ENCODE results near the gene SND1. TPM values are rescaled to one million over a fixed set of nuclear protein-coding genes. Genes with fewer than 3 reads are reported as not detected.

The SND1 gene
- total RNA-seq, 4 donors from 2014 or later: 55.5 to 305 (median 80.1) TPM

- TF ChIP-seq CTCF (IDR thresholded peaks at IDR 0.05): no peak
- TF ChIP-seq POLR2A (IDR thresholded peaks at IDR 0.05): no peak
- Histone ChIP-seq H3K9me3 (no peaks in the 10 kb centered on the region), H3K27ac (no peak overlapping the region), H3K4me3 (no peak overlapping the region), H3K36me3 (no peaks in the 10 kb centered on the region), H3K4me1 (peaks cover 0 to 18% (median 0%) of the 10 kb centered on the region in 4 donors), H3K27me3 (no peaks in the 10 kb centered on the region)
- DNase-seq: no peak
Measured at GRCh38 chr7:127914693-127915092, 262.7 kb downstream of the SND1 start.

GRCh38 chr7:127916735-127917134, 264.7 kb downstream of the SND1 start:
- no peaks in the 10 kb centered on the region for H3K27me3 ChIP-seq

GRCh38 chr7:127918130-127918529, 266.1 kb downstream of the SND1 start:
- Histone ChIP-seq H3K36me3 (no peaks in the 10 kb centered on the region), H3K4me1 (peaks cover 0 to 9% (median 0%) of the 10 kb centered on the region in 4 donors), H3K27ac (no peak overlapping the region), H3K9me3 (no peaks in the 10 kb centered on the region), H3K4me3 (no peak overlapping the region), H3K27me3 (no peaks in the 10 kb centered on the region)
- DNase-seq: no peak
- TF ChIP-seq POLR2A (IDR thresholded peaks at IDR 0.05) (no peak), CTCF (IDR thresholded peaks at IDR 0.05) (no peak)

More at GRCh38 chr7:127916735-127917134, 264.7 kb downstream of the SND1 start:
- no peak overlapping the region for H3K27ac ChIP-seq
- no peak overlapping the region for H3K4me3 ChIP-seq
- no peaks in the 10 kb centered on the region for H3K9me3 ChIP-seq
- H3K36me3 ChIP-seq: no peaks in the 10 kb centered on the region
- TF ChIP-seq POLR2A (IDR thresholded peaks at IDR 0.05): no peak
- no peak for TF ChIP-seq CTCF (IDR thresholded peaks at IDR 0.05)
- peaks cover 0 to 14% (median 0%) of the 10 kb centered on the region in 4 donors for H3K4me1 ChIP-seq
- DNase-seq: no peak

GRCh38 chr7:127920787-127921438, 268.9 kb downstream of the SND1 start:
- H3K9me3 ChIP-seq: no peaks in the 10 kb centered on the region
- TF ChIP-seq CTCF (IDR thresholded peaks at IDR 0.05) (no peak), POLR2A (IDR thresholded peaks at IDR 0.05) (no peak)
- DNase-seq: no peak
- no peaks in the 10 kb centered on the region for H3K27me3 ChIP-seq
- H3K27ac ChIP-seq: no peak overlapping the region
- H3K36me3 ChIP-seq: no peaks in the 10 kb centered on the region
- H3K4me3 ChIP-seq: no peak overlapping the region
- H3K4me1 ChIP-seq: no peaks in the 10 kb centered on the region

GRCh38 chr7:127922656-127923055, 270.7 kb downstream of the SND1 start:
- TF ChIP-seq POLR2A (IDR thresholded peaks at IDR 0.05): no peak
- no peak for DNase-seq
- H3K9me3 ChIP-seq: no peaks in the 10 kb centered on the region

GRCh38 chr7:127924874-127925273, 272.9 kb downstream of the SND1 start:
- H3K27me3 ChIP-seq: no peaks in the 10 kb centered on the region
- DNase-seq: no peak
- TF ChIP-seq CTCF (IDR thresholded peaks at IDR 0.05) (no peak), POLR2A (IDR thresholded peaks at IDR 0.05) (no peak)

More at GRCh38 chr7:127922656-127923055, 270.7 kb downstream of the SND1 start:
- no peaks in the 10 kb centered on the region for H3K27me3 ChIP-seq
- no peak overlapping the region for H3K27ac ChIP-seq
- H3K4me3 ChIP-seq: no peak overlapping the region
- no peaks in the 10 kb centered on the region for H3K36me3 ChIP-seq
- H3K4me1 ChIP-seq: peaks cover 0 to 9% (median 0%) of the 10 kb centered on the region in 4 donors

More at GRCh38 chr7:127924874-127925273, 272.9 kb downstream of the SND1 start:
- no peak overlapping the region for H3K27ac ChIP-seq
- peaks cover 0 to 9% (median 2%) of the 10 kb centered on the region in 4 donors for H3K4me1 ChIP-seq
- peaks cover 0 to 7% (median 0%) of the 10 kb centered on the region in 3 donors for H3K36me3 ChIP-seq
- H3K9me3 ChIP-seq: no peaks in the 10 kb centered on the region
- H3K4me3 ChIP-seq: no peak overlapping the region
